GM18907 (cell line): ENCODE measurements around the gene PLEKHG5.
"Not testable (repeated sequence)": the region's sequence is repeated elsewhere in the genome, so short reads cannot be mapped to it uniquely, and the experiment has no call there.

Experiments used
- ATAC-seq: cut with Tn5 transposase; IDR thresholded peaks from one replicate; pipeline ENCODE4 v1.9.1; 2021; ENCODE audit warnings: mild to moderate bottlenecking, moderate library complexity; ENCODE audit not compliant: unreplicated experiment

Gene PLEKHG5

GRCh38 chr1:6447016-6447817, 44.2 kb downstream of the PLEKHG5 start:
- no peak for ATAC-seq

GRCh38 chr1:6446665-6447015, 44.8 kb downstream of the PLEKHG5 start:
- no peak for ATAC-seq

- ATAC-seq = not testable (repeated sequence)
Measured at GRCh38 chr1:6445929-6446328, 45.5 kb downstream of the PLEKHG5 start.

DNA sequence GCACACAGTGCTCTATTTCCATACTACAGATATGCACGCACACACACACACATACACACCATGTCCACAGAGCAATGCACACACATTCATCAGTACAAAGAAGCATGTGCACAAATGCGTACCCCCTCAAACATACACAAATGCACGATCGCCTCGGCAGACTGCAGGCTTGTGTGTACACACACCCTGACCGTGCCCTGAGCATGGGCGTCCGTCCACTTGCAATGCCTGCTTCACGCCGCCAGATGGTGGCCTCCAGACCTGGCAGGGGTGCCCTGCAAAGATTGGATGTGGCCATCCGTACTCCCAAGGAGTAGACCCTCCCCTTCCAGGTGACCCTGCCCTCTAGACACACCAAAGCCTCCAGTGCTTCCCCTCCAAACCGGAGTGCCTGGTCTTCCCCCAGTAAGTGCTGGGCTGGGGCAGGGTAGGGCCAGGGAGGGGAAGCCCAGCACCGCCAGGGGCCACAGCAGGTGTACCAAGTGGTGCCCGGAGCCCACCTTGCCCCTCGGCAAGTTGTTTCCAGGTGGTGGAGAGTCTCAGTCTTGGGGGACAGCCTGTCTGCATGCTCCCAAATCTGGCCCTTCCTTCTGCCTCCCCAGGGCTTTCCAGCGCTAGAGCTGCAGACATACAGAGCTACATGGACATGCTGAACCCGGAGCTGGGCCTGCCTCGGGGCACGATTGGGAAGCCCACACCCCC, 46.3 kb downstream of the PLEKHG5 start:
- ATAC-seq = no peak

DNA sequence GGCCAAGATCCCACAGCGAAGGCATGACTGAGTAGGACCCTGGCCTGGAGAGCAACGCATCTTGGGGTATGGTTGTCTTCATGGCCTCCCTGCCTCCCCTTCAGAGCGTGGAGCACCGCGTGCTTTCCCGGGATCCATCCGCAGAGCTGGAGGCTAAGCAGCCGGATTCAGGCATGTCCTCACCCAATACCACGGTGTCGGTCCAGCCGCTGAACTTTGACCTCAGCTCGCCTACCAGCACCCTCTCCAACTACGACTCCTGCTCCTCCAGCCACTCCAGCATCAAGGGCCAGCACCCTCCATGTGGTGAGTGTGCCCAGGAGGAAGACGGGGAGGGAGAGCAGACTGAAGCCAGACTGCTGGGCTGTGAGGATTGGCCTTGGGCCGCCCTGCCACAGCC, 47.1 kb downstream of the PLEKHG5 start:
- no peak for ATAC-seq

DNA sequence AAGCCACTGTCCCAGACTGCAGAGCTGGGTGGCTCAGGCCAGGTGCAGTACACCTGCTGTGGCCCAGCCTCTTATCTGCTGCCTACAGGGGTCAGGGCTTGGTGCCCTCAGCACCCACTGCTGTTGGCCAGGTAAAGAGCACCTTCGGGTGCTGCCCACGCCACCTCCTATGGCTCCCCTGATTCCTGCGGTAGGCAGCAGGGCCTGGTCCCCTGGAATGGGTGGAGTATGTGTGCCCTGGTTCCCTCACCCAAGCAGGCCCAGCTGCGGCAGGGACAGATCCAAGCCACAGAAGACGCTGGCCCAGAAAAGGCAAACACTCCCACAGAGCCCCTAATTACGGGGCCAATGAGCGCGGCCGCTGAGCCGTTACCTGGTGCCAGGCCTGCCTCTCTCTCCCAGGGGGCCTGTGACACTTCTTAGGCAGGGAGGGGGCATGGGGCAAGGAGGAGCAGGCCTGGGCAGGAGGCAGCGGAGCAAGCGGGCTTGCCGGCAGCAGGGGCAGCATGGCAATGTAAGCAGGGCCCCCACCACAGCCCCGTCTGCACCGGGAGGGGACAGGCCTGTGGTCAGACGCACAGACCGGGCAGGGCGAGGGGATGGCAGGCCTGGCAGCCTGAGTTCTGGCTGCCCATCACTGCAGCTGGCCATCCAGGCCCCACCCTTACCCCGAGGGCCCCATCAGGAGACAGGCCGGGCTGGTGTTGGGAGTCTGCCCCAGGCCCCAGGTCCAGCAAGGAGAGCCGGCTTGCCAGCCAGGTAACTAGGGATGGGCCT, 47.9 kb downstream of the PLEKHG5 start:
- no peak for ATAC-seq

DNA sequence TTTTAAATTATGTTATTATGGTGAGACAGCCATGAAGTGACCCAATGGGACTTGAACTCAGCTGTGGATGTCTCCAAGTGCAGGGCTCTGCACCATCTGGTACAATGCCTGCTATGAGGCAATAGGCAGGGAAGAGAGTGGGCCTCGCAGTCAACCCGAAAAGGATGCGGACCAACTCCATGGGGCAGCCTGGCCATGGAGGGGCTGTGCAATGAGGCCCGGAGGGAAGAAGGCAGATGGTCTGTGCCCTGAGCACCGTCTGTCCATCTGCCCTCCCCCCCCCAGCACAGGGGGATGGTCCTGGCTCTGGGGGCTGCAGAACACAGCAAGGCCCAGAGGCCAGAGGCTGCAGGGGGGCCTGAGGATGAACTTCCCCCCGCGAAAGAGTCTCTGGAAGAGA, 49.9 kb downstream of the PLEKHG5 start:
- ATAC-seq = no peak

- ATAC-seq = no peak
Measured at GRCh38 chr1:6440198-6441126, 51.0 kb downstream of the PLEKHG5 start.

- no peak for ATAC-seq
Measured at GRCh38 chr1:6438047-6438525, 53.4 kb downstream of the PLEKHG5 start.

DNA sequence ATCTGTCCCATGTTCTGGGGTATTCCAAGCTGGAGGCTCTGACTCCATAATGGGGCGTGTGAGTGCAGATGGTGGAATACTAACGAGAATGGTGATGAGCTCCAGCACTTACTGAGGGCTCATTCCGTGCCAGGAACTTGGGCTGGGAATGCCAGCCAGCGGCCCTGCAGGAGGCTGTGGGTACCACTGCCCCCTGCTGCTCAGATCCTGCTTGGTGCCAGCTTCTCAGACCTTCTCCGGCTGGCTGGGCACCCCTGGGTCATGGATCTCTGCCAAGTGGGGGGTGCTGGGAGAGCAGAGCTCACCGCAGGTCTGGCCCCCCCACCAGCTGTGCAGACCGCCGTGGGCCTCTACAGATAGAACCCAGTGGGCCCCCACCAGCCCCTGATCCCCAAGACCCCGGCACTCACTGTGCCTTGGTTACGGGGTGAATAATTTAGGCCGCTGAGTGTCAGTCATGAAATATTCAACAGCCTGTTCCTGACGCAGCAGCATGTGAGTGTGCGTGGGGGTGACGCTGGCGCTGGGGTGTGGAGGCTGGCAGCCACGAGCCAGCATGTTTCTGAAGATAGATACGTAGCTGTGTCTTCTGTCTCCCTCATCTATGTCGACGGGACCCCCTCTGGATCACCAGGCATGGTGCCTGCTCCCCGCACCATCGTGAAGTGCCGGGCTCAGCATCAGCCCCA, 54.3 kb downstream of the PLEKHG5 start:
- not testable (repeated sequence) for ATAC-seq

GRCh38 chr1:6436277-6436676, 55.2 kb downstream of the PLEKHG5 start:
- not testable (repeated sequence) for ATAC-seq

- no peak for ATAC-seq
Measured at GRCh38 chr1:6435547-6435946, 55.9 kb downstream of the PLEKHG5 start.

GRCh38 chr1:6435129-6435528, 56.3 kb downstream of the PLEKHG5 start:
- no peak for ATAC-seq

- ATAC-seq = no peak
Measured at GRCh38 chr1:6434186-6434585, 57.3 kb downstream of the PLEKHG5 start.

GRCh38 chr1:6431645-6432579, 59.6 kb downstream of the PLEKHG5 start:
- ATAC-seq = not testable (repeated sequence)

DNA sequence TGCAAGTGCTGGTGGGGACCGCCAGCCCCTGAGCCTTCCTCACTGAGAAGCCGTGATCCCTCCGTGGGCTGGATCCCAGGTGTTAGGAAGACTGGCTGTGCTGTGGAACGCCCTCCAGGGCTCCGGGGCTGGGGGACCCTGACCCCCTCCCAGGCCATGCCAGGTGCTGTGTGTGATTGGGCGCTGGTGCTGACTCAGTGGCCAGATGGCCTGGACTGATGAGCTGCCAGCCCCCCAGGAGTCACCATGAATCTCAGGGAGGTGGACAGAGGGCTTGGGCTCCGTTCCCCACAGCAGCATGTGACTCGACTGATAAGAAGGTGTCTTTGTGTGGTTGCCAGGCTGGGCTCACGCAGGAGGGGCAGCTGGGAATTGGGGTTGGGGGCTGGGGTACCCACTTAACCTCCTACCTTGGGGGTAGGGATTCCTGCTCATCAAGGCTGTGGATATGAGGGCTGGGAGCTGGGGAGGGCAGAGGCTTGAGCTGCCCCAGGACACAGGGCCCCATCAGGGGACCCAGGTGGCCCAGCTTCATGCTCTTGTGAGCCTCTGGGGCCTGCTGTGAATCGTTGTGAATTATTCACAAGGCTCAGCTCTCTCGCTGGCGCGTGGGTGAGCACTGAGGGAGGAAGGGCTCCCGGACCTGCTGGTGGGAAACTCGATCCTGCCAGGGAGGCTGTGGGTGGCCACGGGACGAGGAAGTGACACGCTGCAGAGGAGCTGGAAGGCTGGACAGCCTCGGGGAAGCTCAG, 61.6 kb downstream of the PLEKHG5 start:
- not testable (repeated sequence) for ATAC-seq

GRCh38 chr1:6428453-6428852, 63.0 kb downstream of the PLEKHG5 start:
- ATAC-seq = not testable (repeated sequence)
